Measurements from ENCODE around the gene GDPD2.

GRCh38 chrX:70470850-70471289, 47.8 kb downstream of the GDPD2 start:
- TF ChIP-seq, protein P1, sequence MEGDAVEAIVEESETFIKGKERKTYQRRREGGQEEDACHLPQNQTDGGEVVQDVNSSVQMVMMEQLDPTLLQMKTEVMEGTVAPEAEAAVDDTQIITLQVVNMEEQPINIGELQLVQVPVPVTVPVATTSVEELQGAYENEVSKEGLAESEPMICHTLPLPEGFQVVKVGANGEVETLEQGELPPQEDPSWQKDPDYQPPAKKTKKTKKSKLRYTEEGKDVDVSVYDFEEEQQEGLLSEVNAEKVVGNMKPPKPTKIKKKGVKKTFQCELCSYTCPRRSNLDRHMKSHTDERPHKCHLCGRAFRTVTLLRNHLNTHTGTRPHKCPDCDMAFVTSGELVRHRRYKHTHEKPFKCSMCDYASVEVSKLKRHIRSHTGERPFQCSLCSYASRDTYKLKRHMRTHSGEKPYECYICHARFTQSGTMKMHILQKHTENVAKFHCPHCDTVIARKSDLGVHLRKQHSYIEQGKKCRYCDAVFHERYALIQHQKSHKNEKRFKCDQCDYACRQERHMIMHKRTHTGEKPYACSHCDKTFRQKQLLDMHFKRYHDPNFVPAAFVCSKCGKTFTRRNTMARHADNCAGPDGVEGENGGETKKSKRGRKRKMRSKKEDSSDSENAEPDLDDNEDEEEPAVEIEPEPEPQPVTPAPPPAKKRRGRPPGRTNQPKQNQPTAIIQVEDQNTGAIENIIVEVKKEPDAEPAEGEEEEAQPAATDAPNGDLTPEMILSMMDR (conservative IDR thresholded peaks at IDR 0.05; ENCODE audit: low read depth, low read length) = no peak
- TF ChIP-seq EZH2 (IDR thresholded peaks at IDR 0.05; ENCODE audit: borderline replicate concordance, low read depth, low read length, poor library complexity, severe bottlenecking) = no peak
